Neural crest cell (in vitro differentiated cells): ENCODE measurements around the gene G0S2. TPM values are rescaled to one million over a fixed set of nuclear protein-coding genes. Genes with fewer than 3 reads are reported as not detected.

Experiments
- DNase-seq: peaks from one replicate; pipeline ENCODE4 v3.0.0; 2021; ENCODE audit warnings: low read depth, mixed read lengths, low spot score
- H3K27ac Mint-ChIP-seq: one replicate; pipeline ENCODE4 v1.8.0; 2021; ENCODE audit warnings: mild to moderate bottlenecking, mixed read lengths; ENCODE audit not compliant: unreplicated experiment
- H3K27me3 Mint-ChIP-seq: 2 replicates; pipeline ENCODE4 v1.8.0; 2021; ENCODE audit warnings: low read depth, mild to moderate bottlenecking, mixed read lengths
- H3K36me3 Mint-ChIP-seq: 2 replicates; pipeline ENCODE4 v1.8.0; 2021; ENCODE audit warnings: low read depth, mild to moderate bottlenecking, mixed read lengths
- H3K4me1 Mint-ChIP-seq: 2 replicates; pipeline ENCODE4 v1.8.0; 2021; ENCODE audit warnings: mixed read lengths
- H3K4me3 Mint-ChIP-seq: one replicate; pipeline ENCODE4 v1.8.0; 2021; ENCODE audit warnings: mild to moderate bottlenecking, mixed read lengths
- H3K9me3 Mint-ChIP-seq: 2 replicates; pipeline ENCODE4 v1.8.0; 2021; ENCODE audit warnings: mixed read lengths
- CTCF ChIP-seq: fragments of 200-600 bp; sonication (generic); conservative IDR thresholded peaks from 2 replicates; pipeline ENCODE4 v1.5.0; 2021; ENCODE audit warnings: antibody characterized with exemption, mild to moderate bottlenecking
- total RNA-seq: library from RNA; stranded (reverse); gene quantifications from 2 replicates; pipeline ENCODE4 v1.2.1, GENCODE V29; 2021

Gene G0S2
- total RNA-seq, 1 donor from 2014 or later = 0.37 TPM

- Mint-ChIP-seq H3K4me3 (no peak overlapping the region), H3K27ac (no peak overlapping the region), H3K36me3 (no peaks in the 10 kb centered on the region), H3K4me1 (no peaks in the 10 kb centered on the region), H3K9me3 (no peaks in the 10 kb centered on the region), H3K27me3 (no peaks in the 10 kb centered on the region)
- DNase-seq = no peak
- TF ChIP-seq CTCF = no peak
Observed at GRCh38 chr1:209650454-209650853, 24.8 kb upstream of the G0S2 start.

GRCh38 chr1:209651138-209651587 is 24.0 kb upstream of the G0S2 start:
- H3K9me3 Mint-ChIP-seq = no peaks in the 10 kb centered on the region
- no peak overlapping the region for H3K4me3 Mint-ChIP-seq

GRCh38 chr1:209652121-209652735 is 23.0 kb upstream of the G0S2 start, which contains the start of gene LAMB3:
LAMB3 (minus strand) TSS chr1:209652425; CDS start chr1:209650944, 1,481 bp downstream.
- H3K4me1 Mint-ChIP-seq = no peaks in the 10 kb centered on the region
- H3K27ac Mint-ChIP-seq = peak within 1 kb of the TSS; percentile 95
- no peak within 1 kb of the TSS for H3K4me3 Mint-ChIP-seq
- H3K9me3 Mint-ChIP-seq = no peaks in the 10 kb centered on the region
- TF ChIP-seq CTCF = no peak
- no peaks in the 10 kb centered on the region for H3K36me3 Mint-ChIP-seq
- H3K27me3 Mint-ChIP-seq = no peaks in the 10 kb centered on the region
- DNase-seq = no peak

More at GRCh38 chr1:209651138-209651587, 24.0 kb upstream of the G0S2 start:
- DNase-seq = no peak
- no peak for TF ChIP-seq CTCF
- no peaks in the 10 kb centered on the region for H3K4me1 Mint-ChIP-seq
- H3K27me3 Mint-ChIP-seq = no peaks in the 10 kb centered on the region
- no peak overlapping the region for H3K27ac Mint-ChIP-seq
- H3K36me3 Mint-ChIP-seq = no peaks in the 10 kb centered on the region

GRCh38 chr1:209652873-209653401 is 22.3 kb upstream of the G0S2 start:
- Mint-ChIP-seq H3K4me1 (peaks cover 4% of the 10 kb centered on the region), H3K36me3 (no peaks in the 10 kb centered on the region), H3K9me3 (no peaks in the 10 kb centered on the region), H3K27me3 (no peaks in the 10 kb centered on the region), H3K27ac (no peak overlapping the region), H3K4me3 (no peak overlapping the region)
- no peak for TF ChIP-seq CTCF
- no peak for DNase-seq

- no peak for TF ChIP-seq CTCF
- no peaks in the 10 kb centered on the region for H3K36me3 Mint-ChIP-seq
- H3K9me3 Mint-ChIP-seq = no peaks in the 10 kb centered on the region
- no peak for DNase-seq
- H3K27ac Mint-ChIP-seq = no peak overlapping the region
- H3K4me3 Mint-ChIP-seq = no peak overlapping the region
- H3K27me3 Mint-ChIP-seq = no peaks in the 10 kb centered on the region
- peaks cover 9% of the 10 kb centered on the region for H3K4me1 Mint-ChIP-seq
Observed at GRCh38 chr1:209653915-209654351, 21.3 kb upstream of the G0S2 start.
